GM19395 (cell line): Measurements from ENCODE around the gene KCNJ1.
A peak's percentile ranks its signal among the peaks of the same experiment; 100 is the strongest.

ENCODE experiments used
- ATAC-seq: cut with Tn5 transposase; IDR thresholded peaks from one replicate; pipeline ENCODE4 v1.9.1; 2021; ENCODE audit warnings: mild to moderate bottlenecking, moderate library complexity; ENCODE audit not compliant: unreplicated experiment

Gene KCNJ1

DNA sequence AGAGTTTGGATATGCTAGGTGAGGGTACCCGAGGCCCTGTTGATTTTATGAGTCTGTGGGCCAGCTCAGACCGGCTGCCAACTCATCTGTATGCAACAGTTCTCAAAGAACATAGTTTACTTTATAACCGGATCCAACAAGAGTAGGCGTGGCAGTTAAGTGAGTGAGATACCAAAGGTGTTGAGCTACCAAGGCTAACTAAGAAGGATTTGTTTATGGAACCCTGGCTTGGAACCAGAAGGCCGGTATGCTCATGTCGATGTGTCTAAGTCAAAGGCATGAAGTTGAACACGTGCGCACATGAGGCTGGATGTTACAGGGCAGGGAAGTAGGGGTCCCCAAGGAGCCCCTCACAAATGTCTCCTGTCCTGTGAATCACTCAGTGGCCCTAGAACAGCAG is at the start of gene KCNJ1:
TSS of gene KCNJ1 (minus strand) at position 20 of the 400 bp plus-strand sequence. CDS start 27,053 bp downstream, outside the sequence.
- ATAC-seq: no peak

DNA sequence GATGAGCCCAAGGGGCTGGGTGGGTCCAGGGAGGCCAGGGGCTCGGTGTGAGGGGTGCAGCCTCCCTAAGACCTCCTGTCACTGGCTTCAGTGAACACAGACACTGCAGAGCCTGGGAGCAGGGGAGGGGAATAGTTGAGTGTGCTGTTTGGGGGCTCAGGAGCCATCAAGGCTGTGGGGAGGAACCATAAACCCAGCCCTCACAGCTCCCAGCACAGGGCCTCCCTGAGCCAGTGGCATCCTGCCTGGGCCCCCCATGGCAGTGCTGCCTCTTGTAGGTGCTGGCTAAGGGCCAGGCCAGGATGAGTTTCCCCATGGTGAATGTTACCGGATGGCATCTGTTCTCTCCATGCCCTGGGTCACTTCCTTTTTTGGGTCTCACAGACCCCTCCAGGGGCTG is 49.6 kb upstream of the KCNJ1 start:
- ATAC-seq: no peak

DNA sequence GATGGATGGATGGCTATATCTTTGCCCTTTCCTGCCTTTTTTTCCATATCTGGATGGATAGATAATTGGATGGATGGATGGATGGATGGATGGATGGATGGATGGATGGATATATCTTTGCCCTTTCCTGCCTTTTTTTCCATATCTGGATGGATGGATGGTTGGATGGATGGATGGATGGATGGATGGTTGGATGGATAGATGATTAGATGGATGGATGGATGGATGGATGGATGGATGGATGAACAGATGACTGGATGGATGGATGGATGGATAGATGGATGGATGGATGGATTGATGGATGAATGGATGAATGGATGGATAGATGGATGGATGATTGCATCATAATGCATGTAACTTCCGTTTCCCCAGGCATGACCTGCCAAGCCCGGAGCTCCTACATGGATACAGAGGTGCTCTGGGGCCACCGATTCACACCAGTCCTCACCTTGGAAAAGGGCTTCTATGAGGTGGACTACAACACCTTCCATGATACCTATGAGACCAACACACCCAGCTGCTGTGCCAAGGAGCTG is 49.0 kb upstream of the KCNJ1 start:
- no peak for ATAC-seq

DNA sequence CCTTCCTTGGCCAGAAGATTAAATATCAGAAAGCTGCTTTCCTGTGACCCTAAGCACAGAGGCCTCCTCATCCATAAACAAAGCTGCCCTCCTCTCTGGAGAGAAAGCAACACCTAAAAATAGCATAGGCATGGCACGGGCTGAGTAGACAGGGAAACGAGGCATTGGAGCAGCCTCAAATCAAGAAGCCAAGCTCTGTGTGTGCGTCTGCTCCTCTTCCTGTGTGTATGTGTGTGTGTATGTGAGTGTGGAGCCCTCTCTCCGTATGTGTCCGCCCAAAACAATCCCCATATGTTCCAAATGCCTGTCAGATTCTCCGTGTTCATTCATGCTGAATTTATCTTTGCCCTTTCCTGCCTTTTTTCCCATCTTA is 48.0 kb upstream of the KCNJ1 start:
- no peak for ATAC-seq

DNA sequence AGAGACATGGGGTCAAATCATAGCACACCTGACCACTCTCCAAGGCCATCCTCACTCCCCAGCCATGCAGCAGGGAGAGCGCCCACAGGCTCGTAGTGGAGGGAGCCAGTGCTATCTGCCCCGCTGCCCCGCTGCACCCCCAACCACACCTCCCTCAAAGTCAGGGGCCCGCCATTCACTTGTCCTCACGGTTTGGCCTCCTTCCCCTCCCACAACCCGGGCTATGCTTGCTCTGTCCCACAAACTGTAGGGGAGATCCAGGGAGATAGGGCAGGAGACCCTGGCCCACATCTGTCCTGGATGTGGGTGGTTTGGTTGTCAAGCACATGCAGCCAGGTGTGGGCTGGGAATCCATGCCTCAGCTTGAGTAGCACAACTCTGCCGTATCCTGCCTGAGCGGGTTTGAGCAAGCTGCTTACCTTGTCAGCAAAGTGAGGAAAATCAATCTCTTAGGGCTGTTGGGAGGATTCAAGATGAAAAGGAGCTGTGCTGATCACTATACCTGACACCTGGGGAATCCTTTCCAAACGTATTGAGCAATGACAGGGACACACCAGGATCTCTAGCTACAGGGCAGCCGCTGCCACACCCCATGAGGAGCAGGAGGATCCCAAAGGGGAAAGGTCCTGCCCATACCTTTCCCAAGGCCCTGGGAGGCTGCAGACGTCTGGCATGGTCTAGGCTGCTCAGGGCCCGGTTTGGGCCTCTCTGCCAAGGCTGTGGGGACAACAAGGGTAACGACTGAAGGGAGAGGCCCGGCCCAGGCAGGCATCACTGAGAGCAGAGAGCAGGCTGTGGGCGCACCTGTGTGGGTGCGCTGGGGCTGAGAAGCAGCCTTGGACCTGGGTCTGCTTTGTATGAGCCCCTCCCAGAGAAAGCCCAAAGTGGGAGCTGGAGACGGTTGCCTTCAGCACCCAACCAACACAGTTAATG is 47.4 kb upstream of the KCNJ1 start:
- no peak for ATAC-seq

DNA sequence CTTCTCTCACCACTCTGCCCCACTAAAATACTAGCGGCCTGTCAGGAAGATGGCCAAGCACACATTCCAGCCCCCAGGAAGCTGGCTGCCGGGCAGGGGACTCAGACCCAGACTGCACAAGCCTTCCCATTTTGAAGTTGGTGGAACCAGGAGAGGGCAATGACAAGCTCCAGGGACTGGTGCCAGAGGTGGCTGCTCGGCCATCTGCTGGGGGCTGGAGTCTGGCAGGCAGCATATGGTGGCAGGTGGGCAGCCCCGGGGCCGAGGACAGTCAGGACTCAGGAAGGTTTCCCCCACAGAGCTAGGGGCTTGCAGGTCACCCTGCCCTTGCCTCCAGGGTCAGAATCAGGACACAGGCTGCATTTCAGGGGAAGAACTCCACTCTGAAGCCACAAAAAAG is 46.7 kb upstream of the KCNJ1 start:
- ATAC-seq: no peak

DNA sequence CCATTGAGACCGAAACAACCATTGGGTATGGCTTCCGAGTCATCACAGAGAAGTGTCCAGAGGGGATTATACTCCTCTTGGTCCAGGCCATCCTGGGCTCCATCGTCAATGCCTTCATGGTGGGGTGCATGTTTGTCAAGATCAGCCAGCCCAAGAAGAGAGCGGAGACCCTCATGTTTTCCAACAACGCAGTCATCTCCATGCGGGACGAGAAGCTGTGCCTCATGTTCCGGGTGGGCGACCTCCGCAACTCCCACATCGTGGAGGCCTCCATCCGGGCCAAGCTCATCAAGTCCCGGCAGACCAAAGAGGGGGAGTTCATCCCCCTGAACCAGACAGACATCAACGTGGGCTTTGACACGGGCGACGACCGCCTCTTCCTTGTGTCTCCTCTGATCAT is 44.6 kb upstream of the KCNJ1 start:
- no peak for ATAC-seq

DNA sequence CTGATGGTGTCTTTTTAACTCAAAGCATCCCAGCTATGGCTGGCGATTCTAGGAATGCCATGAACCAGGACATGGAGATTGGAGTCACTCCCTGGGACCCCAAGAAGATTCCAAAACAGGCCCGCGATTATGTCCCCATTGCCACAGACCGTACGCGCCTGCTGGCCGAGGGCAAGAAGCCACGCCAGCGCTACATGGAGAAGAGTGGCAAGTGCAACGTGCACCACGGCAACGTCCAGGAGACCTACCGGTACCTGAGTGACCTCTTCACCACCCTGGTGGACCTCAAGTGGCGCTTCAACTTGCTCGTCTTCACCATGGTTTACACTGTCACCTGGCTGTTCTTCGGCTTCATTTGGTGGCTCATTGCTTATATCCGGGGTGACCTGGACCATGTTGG is 44.1 kb upstream of the KCNJ1 start:
- ATAC-seq: no peak

DNA sequence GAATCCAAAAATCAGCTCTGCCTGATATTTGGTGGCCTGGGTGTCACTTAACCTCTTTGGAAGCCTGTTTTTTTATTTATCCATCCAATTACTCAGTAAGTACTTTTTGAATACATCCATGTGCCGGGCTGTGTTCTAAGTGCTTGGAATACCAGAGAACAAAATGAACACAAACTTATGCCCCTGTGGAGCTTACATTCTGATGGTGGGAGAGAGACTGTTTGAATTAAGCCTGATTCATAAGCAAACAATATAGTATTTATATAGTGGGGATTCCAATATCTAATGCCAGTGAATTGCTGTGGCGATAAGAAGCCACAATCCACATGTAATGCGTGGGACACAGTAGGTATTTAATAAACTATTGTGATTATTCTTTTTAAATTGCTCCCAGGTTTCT is 43.5 kb upstream of the KCNJ1 start:
- ATAC-seq: no peak

DNA sequence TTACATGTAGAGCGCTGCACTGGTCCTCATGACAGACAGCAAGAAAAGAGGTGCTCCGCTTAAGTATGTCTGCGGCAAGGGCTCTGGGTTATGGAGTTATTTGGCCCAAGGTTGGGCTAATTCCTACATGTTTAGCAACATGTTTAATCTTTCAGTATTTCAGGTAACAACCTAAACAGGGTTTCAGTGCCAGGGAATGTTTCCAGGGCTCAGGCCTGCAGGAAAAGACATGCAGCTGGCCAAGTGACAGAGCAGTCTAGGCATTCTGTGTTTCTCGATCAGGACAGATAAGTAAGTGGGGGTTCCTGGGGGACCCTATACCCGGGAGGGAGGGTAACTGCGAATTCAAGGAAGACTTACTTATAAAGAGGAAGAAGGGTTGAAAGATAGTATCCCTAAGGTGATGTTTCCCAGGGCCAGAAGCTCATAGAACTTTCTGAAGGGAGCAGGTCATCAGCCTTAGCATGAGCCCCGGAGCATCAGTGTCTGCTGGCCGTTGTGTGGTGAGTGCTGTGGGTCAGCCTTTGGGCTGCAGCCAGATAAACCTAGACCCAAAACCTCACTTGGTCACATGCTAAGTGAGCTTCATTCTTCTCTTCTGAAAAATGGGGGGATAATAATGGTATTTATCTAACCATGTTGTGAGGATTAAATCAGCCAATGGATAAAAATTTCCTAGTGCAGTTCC is 42.5 kb upstream of the KCNJ1 start:
- no peak for ATAC-seq

DNA sequence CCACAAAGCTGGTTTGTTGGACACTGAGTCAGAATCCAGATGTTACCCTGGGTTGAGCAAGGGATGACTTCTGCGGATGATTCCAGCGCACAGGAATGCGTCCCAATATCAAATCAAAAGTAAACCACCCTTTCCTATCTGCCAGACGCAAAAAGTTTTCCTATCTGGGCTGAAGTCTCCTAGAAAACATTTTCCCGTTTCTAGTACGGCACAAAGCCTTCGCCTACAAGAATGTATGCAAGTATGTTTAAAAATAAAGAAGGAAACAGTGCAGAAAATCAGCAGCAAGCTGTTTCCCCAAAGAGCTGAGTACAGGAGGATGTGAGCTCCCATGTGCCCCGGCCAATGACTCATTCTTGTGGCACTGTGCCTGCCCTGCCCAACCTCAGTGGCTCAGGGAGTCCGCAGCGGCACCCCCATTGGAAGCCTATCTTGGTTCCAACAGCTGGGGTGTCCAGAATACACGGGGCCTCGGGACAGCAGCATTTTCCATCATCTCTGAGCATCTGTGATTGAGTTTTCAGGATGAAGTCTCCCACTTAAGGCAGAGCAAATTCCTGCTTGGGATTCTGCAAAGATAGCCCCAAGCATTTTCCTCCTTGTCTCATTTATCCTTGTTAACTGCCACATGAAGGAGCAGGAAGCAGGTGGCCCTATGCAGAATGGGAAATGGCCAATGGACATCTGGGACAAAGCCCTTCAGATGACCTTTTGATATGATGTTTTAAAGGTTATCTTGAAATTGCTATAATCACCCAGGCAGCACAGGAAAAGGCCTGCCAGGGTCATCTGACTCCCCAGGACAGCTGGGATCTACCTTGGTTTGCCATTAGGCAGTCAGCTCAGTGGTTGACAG is 41.5 kb upstream of the KCNJ1 start:
- ATAC-seq: no peak

DNA sequence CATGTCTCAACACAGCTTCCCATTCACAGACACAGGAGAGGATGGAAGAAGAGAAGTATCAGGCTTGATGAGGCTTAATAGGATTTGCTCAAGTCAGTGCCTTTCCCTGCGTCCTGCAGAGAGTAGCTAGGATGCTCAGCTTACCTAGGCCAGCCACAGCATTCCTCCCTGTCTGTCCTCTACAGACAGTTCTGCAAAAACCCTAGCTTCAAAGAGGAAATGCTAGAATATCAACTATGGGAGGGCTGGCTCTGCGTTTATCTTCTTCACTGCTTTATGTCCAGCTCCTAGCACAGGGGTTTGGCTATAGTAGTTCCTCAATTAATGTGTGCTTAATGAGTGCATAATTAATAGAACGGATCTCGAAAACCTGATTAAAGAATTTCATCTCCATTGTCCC is 40.5 kb upstream of the KCNJ1 start:
- ATAC-seq: no peak

DNA sequence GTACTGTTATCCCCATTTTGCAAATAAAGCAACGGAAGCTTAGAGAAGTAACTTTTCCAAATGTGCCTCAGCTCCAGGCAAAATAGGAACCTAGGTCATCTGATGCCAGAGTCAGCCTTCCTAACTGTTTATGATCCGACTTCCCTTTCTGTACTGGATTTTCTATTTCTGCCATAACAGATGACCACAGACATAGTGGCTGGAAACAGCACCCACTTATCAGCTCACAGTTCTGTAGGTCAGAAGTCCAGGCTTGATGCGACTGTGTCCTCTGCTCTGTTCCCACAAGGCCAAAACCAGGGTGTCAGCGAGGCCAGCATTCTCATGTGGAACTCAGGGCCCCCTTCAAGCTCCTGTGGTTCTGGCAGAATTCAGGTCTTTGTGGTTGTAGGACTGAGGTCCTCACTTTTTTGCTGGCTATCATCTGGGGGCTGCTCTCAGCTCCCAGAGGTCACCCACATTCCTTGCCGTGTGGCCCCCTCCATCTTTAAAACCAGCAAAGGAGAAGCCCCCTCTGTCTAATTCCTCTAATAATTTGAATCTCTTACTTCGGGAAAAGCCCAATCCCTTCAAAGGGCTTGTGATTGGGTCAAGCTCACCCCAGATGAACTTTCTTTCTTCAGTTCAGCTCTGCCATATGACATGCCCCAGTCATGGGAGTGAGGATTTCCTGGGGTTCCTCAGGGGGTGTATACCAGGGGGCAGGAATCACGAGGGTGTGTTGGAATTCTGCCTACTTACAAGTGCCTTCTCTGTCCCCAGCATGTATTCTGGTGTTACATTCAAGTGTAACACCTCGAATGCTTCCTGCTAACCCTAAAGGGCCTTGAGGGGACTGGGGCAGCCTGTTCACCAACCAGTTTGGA is 39.3 kb upstream of the KCNJ1 start:
- no peak for ATAC-seq

DNA sequence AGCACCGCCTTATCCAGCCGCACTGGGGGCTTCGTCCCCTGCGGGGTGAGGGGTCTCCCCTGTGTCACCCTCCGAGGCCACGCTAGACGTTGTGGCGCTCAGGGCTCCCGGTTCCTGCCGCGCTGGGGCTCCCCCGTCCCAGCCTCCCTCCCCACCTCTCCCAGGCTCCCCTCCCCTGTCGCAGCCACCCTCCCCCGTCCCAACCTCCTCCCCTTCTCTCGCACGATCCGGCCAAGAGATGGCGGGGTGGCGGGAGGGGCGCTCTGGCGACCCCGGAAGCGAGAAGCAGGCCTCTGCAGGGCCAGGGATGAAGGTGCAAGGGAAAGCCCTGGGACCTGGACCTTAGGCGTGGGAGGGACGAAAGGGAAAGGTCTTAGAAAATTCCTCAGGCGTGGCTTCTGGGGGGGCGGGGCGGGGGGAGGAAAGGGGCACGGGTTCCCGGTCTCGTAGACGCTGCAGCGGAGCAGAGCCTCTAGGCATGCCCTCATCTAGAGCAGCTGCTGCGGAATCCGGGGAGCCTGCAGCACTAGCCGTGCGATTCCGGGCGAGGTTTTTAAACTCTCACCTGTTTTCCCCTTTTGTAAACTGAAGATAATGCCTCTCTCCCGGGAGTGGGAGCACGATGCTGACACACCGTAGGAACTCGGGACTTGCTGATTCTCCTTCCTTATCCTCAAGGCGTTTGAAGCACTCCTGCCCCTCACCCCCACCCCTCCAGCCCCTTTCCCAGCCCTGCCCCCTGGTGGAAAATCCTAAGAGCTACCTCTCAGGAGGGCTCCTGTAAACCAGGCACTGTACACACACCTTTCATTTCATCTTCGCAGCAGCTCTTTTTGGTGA is 38.5 kb upstream of the KCNJ1 start:
- ATAC-seq: peak; percentile 58

DNA sequence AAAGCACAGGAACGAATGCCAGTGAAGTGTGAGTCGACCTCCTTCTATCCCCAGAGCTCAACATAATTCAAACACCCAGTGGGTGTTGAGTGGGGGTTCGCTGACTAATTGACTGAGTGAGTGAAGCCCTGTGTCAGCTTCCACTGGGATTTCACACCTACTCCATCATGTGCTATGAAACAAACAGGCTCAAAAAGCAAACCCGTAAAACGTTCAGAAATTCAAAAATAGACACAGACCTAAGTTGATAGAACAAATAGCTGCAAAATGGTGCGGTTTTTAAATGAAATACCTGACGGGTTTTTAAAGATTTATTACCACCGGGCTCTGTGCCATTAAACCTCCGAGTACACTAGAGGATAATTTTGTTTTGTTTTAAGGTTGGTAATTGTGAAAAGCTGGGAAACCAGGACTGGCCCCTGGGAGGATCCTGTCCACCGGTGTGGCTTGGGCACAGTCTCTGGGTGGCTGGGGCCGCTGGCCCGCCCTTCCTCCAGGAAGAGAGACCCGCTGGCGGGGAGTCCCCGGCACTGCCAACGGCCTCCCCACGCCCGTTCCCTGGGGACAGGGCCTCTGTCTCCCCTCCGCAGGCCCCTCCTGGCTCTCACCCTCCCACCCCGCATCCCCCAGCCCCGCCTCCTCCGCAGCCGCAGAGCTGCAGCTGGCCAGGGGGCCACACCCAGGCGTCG is 37.7 kb upstream of the KCNJ1 start:
- ATAC-seq: peak; percentile 37

DNA sequence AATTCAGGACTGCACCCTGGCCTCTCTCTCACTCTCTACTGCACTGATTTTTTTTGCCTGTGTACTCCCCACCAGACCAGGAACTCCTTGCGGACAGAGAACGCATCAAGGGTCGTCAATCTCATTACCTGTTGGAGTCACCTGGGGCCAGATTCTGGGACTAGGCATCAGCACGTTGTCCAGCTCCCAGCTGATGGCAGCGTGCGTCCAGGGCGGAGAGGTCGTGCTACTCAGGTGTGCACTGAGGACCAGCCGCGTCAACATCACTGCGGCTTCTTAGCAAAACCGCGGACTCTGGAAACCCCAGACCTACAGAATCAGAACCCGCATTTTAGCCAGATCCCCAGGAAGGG is 37.2 kb upstream of the KCNJ1 start:
- no peak for ATAC-seq

DNA sequence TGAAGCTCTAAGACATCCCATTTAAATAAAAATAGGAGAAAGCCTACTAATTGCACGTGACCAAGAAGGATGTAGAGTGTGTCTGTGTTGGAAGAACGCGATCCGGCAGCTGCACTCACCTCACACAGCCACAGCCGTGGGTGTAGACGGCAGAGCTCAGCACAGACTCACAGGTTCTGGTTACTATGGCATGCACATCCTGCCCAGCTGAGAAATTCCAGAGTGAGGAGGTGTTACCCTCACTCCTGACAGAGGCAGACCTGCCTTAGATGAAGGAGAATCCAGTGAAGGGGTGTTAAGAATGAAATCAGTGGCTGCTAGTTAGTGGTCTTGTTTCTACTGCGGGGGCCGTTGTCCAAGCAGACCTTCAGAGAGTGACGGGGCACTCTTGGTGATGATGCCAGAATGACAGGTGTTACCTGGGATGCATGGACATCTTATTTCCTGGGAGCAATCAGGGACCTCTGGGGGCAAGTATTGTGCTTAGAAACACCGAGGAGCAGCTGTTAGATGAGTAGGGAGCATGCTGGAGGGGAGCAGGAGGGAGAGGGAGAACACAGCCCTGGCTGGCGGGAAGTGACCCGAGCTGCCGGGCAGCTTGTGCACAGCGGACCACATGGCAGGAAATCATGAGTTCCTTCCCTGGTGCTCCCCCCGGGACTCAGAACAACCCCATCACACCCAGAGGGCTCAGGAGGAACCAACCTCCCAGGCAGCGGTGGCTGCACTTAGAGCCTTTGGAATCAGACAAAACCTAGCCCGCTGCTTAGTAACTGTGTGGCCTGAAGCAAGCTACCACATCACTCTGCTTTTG is 36.4 kb upstream of the KCNJ1 start:
- ATAC-seq: no peak

DNA sequence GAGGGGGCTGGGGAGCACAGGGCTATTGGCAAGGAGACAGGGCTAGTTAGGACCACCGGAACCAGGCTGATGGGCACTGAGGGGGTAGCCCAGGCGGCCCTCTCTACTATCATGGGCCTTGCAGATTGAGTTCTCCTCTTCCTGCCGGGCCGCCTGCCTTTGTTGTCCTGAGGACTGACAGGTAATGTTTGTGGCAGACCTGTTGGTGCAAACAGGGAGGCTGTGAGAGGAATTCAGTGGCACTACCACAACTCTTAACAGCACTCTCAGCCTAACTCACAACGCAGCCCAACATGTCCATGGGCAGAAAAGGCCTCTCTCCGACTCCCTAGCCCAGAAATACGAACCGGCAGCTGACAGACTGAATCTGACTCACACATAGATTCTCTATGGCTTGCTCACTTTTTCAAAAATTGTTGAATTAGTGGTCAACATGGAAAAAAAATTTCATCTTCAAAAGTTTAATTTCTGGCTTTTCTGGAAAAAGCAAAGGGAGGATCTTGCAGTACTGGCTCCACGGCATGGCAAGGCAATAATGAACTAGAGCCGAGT is 35.5 kb upstream of the KCNJ1 start:
- no peak for ATAC-seq
